Stomach smooth muscle (tissue), 2 donors: ENCODE results near the gene SLC9A9.

ENCODE experiments used
- H3K27ac ChIP-seq: one replicate; pipeline ENCODE4 v1.7.0; 2013; ENCODE audit warnings: mild to moderate bottlenecking, low read length, inconsistent platforms
- H3K27me3 ChIP-seq, 2 donors: one replicate each; pipeline ENCODE4 v1.7.0; 2013; ENCODE audit warnings: low read length in 2 of 2; ENCODE audit not compliant: insufficient read depth in 2 of 2, control insufficient read depth in 1 of 2
- H3K36me3 ChIP-seq, 2 donors: one replicate each; pipeline ENCODE4 v1.7.0; 2013; ENCODE audit warnings: low read length in 2 of 2; ENCODE audit not compliant: control insufficient read depth in 2 of 2, insufficient read depth in 2 of 2
- H3K4me1 ChIP-seq: one replicate; pipeline ENCODE4 v1.7.0; 2013; ENCODE audit warnings: low read length; ENCODE audit not compliant: control insufficient read depth, insufficient read depth
- H3K4me3 ChIP-seq, 2 donors: one replicate each; pipeline ENCODE4 v1.7.0; 2013; ENCODE audit warnings: low read length in 2 of 2
- H3K9ac ChIP-seq, 2 donors: one replicate each; pipeline ENCODE4 v1.7.0; 2013; ENCODE audit warnings: low read length in 2 of 2, mild to moderate bottlenecking in 1 of 2
- H3K9me3 ChIP-seq, 2 donors: one replicate each; pipeline ENCODE4 v1.7.0; 2013; ENCODE audit warnings: low read length in 2 of 2; ENCODE audit not compliant: control insufficient read depth in 2 of 2
- donor health status: healthy.
- donor health status: Pancreatic carcinoma.

Gene SLC9A9

DNA sequence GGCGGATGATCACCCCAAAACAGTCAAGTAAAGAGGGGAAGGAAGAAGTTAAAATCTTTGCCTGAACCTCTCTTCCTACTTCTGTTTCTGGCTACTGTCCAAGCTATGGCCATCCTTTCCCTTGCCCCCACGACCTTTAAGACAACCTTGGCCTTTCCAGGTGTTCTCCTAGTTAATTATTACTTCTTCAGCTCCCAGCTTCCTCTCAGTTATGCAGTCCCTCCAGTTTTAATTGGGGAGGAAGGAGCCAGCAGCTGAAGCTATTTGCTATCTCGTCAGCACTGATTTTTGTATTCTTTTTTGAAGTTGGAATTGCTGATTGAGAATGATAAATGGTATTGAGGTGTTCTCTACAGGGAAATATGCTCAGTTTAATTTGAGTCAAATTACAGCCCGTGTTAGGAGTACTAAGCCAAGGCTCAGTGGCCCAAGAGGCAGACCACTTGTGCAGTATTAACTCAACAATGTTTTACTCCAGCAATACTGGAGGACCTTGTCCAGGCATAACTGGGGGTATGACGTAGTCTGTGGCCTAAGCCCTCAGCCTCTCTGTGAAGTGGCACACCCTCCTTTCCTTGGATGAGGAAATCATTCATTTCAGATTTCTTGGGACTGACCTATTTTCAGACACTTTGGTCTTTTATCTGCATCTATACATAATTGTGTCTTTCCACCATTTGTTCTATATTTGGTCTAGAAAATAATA is 336.9 kb downstream of the SLC9A9 start:
- H3K36me3 ChIP-seq, result no peaks in the 10 kb centered on the region
- no peak overlapping the region for H3K9ac ChIP-seq
- H3K27ac ChIP-seq, result no peak overlapping the region
- H3K9me3 ChIP-seq, result no peaks in the 10 kb centered on the region
- H3K4me3 ChIP-seq, result no peak overlapping the region
- H3K4me1 ChIP-seq, result no peaks in the 10 kb centered on the region
- no peaks in the 10 kb centered on the region for H3K27me3 ChIP-seq

DNA sequence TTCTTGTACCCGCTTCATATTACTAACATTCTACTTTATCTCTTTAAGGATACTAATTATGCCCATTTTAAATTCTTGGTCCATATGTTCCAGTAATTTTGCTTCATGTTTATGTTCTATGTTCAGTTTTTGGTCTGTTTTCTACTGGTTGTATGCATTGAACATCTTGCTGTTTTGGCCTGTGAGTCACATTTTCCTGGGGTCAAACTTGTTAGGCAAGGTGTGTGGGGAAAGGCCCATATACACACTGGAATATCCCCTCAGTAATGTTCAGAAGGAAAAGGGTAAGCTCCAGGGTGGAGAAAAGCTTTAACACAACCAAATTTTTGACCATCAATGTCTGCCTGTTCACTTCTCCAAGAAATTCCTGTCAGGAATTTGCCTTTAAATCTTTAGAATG is 337.7 kb downstream of the SLC9A9 start:
- H3K27ac ChIP-seq, result no peak overlapping the region
- no peak overlapping the region for H3K4me3 ChIP-seq
- H3K9me3 ChIP-seq, result no peaks in the 10 kb centered on the region
- no peaks in the 10 kb centered on the region for H3K4me1 ChIP-seq
- no peaks in the 10 kb centered on the region for H3K27me3 ChIP-seq
- H3K9ac ChIP-seq, result no peak overlapping the region
- no peaks in the 10 kb centered on the region for H3K36me3 ChIP-seq

DNA sequence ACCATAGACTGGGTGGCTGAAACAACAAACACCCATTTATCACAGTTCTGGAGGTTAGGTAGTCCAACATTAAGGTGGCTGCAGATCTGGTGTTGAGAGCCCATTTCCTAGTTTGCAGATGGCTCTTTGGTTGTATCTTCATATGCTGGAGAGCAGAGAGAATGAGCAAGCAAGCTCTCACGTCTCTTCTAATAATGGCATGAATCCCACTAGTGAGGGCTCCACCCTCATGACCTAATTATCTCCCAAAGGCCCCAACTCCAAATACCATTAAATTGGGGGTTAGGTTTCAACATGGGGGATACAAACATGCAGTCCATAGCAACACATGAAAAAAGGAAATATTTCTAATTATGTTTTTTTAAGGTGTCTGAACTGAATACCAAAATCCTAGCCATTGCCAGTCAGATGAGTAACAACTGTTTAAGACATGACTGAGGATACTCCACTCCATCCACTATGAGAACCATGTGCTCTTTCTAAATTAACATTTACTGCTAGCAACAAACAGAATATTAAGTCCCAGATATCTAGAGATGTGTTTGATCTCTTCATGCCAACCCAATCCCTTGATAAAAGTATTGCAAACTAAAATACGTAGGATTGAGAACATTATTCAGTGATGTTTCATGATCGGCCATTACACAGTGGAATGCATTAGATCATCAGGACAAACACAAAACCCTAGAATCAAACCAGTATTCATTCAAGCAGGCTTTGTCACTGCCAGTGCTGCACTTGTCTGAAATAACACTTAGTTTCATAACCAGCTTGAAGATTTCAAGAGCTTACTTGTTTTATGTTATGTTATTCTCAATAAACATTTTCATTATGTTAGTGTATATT is 340.3 kb downstream of the SLC9A9 start:
- no peaks in the 10 kb centered on the region for H3K27me3 ChIP-seq
- no peak overlapping the region for H3K4me3 ChIP-seq
- no peak overlapping the region for H3K27ac ChIP-seq
- no peak overlapping the region for H3K9ac ChIP-seq
- H3K4me1 ChIP-seq, result no peaks in the 10 kb centered on the region
- H3K36me3 ChIP-seq, result no peaks in the 10 kb centered on the region
- no peaks in the 10 kb centered on the region for H3K9me3 ChIP-seq

DNA sequence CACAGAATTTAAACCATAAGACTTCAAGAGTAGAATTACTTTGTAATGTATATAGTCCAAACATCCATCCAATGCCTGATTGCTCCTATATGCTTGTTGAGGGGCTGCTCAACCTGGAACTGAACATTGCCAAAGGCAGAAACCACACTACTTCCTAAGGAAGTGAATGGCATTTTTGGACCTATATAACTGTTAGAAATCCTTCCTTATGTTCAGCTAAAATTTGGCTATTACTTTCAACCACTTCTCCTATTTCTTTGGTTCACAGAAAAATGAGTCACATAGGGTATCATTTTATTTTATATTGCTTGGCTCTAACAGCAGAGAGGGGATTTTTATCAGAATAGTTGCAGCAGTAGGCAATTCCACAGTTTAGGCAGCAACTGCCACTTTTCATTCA is 342.1 kb downstream of the SLC9A9 start:
- H3K27me3 ChIP-seq, result no peaks in the 10 kb centered on the region
- no peak overlapping the region for H3K9ac ChIP-seq
- H3K27ac ChIP-seq, result no peak overlapping the region
- no peaks in the 10 kb centered on the region for H3K4me1 ChIP-seq
- no peaks in the 10 kb centered on the region for H3K36me3 ChIP-seq
- no peaks in the 10 kb centered on the region for H3K9me3 ChIP-seq
- no peak overlapping the region for H3K4me3 ChIP-seq

DNA sequence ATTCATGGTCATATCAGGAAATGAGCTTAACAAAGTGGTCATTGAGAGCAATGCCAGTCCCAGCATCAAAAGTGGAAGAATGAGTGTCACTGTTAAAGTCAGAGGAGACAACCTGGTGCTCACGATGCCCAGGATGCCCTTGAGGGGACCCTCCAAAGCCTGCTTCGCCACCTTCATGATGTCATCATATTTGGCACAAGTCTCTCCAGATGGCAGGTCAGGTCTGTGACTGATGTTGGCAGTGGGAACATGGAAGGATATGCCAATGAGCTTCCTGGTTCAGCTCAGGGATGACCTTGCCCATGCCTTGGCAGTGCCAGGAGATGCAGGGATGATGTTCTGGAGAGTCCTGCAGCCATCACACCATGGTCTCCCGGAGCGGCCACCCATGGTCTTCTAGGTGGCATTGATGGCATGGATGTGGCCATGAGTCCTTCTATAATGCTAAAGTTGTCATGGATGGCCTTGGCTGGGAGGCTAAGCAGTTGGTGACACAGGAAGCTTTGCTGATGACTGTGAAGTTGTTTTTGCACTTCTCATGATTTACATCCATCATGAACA is 344.9 kb downstream of the SLC9A9 start:
- H3K36me3 ChIP-seq, result no peaks in the 10 kb centered on the region

DNA sequence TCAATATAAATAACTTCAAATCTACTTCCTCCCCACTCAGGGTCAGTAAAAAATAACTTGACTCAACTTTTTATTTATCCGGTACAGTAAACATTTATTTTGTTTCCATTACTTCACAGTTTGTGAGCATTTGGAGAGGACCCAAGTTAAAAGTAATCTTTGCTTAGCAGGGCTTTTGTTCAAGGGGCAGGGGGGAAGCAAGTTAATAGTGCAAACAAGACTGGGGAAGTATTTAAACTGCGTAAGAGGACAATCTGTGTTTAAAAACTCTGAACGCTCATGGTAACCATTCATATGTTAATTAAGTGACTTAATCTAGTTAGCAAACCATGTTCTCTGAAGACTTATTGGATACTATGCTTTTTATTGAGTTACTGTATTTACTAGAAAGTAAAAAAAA is 346.2 kb downstream of the SLC9A9 start:
- no peaks in the 10 kb centered on the region for H3K36me3 ChIP-seq
- H3K27me3 ChIP-seq, result no peaks in the 10 kb centered on the region
- H3K9ac ChIP-seq, result no peak overlapping the region
- H3K4me3 ChIP-seq, result no peak overlapping the region
- no peak overlapping the region for H3K27ac ChIP-seq
- H3K9me3 ChIP-seq, result no peaks in the 10 kb centered on the region
- H3K4me1 ChIP-seq, result no peaks in the 10 kb centered on the region

More for the DNA sequence above, 344.9 kb downstream of the SLC9A9 start:
- no peak overlapping the region for H3K9ac ChIP-seq
- no peak overlapping the region for H3K27ac ChIP-seq
- H3K4me1 ChIP-seq, result no peaks in the 10 kb centered on the region
- H3K4me3 ChIP-seq, result no peak overlapping the region
- no peaks in the 10 kb centered on the region for H3K9me3 ChIP-seq
- no peaks in the 10 kb centered on the region for H3K27me3 ChIP-seq

DNA sequence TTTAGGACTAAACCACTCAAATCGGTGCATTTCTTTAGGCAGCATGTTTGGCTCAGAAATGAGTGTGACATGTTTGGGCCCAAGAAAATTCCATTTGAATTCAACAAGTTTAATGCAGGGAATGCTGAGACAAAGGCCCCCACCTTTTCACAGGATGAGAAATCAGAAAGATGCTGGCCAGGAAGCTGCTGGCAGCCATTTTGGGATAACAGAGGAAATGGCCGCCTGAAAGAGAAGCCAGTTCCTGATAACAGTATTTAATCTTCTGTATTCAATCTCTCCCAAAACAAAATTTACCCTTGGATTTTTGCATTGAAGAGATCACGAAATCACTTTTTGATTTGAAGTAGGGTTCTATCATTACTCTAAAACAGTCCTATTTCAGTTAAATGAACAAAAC is 350.9 kb downstream of the SLC9A9 start:
- H3K4me3 ChIP-seq, result no peak overlapping the region
- no peaks in the 10 kb centered on the region for H3K36me3 ChIP-seq
- no peaks in the 10 kb centered on the region for H3K4me1 ChIP-seq
- H3K27me3 ChIP-seq, result no peaks in the 10 kb centered on the region
- no peak overlapping the region for H3K9ac ChIP-seq
- no peaks in the 10 kb centered on the region for H3K9me3 ChIP-seq
- no peak overlapping the region for H3K27ac ChIP-seq

DNA sequence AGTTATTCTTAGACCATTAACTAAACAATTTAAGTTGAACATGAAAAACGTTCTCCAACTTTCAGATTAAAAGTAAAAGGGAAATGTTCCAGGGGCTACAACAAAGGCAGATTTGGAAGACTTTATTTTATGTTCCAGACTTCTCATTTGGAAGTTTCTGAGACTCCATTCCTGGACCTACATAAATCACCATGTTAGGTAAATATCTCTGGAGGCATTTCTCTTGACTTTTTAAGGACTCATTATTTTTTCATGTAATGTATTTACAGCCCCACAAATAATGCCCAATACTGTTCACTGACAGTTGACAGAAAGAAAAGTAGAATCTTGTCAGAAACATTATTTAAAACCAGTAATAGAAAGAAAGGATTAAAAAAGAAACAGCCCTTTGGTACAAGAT is 352.1 kb downstream of the SLC9A9 start:
- Histone ChIP-seq H3K36me3 (no peaks in the 10 kb centered on the region), H3K27ac (no peak overlapping the region), H3K4me1 (no peaks in the 10 kb centered on the region)

DNA sequence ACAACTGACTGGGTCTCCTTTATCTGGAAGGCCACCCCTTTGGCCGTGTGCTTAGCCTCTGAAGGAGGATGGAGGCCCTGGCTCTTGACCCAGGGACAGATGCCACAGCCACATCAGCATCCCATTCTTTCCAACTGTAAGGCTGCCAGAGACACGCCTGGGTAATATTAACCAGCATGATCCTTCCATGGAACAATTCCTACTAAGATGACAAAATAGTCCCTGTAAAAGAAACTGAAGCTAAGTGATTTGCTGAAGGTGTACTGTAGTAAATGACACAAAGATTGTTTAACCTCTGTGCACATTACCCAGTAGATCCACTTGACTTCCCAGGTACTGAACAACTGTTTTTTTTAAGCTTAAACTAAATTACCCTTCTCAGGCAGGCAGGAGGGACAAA is 352.7 kb downstream of the SLC9A9 start:
- Histone ChIP-seq H3K27ac (no peak overlapping the region), H3K9me3 (no peaks in the 10 kb centered on the region), H3K4me1 (no peaks in the 10 kb centered on the region), H3K9ac (no peak overlapping the region), H3K27me3 (no peaks in the 10 kb centered on the region), H3K36me3 (no peaks in the 10 kb centered on the region), H3K4me3 (no peak overlapping the region)

More for the DNA sequence above, 352.1 kb downstream of the SLC9A9 start:
- Histone ChIP-seq H3K4me3 (no peak overlapping the region), H3K9ac (no peak overlapping the region), H3K27me3 (no peaks in the 10 kb centered on the region), H3K9me3 (no peaks in the 10 kb centered on the region)

DNA sequence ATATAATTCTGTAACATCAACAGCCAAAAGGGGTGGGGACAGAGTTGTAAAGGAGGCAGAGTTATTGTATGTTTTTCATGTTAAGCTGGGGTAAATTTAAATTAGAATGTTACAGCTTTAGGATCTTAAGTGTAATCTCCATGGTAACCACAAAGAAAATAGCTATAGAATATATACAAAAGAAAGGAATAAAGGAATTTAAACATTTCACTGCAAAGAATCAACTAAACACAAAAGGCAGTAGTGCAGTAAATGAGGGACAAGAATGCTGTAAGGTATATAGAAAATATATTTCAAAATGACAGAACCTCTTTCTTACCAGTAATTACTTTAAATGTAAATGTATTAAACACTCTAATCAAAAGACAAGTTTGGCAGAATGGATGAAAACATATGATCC is 361.7 kb downstream of the SLC9A9 start:
- Histone ChIP-seq H3K36me3 (no peaks in the 10 kb centered on the region), H3K27ac (no peak overlapping the region)

More for the DNA sequence above, 361.7 kb downstream of the SLC9A9 start:
- no peaks in the 10 kb centered on the region for H3K9me3 ChIP-seq
- no peak overlapping the region for H3K9ac ChIP-seq
- H3K27me3 ChIP-seq, result no peaks in the 10 kb centered on the region
- H3K4me3 ChIP-seq, result no peak overlapping the region
- H3K4me1 ChIP-seq, result no peaks in the 10 kb centered on the region
